K562 (cell line): ENCODE results near the gene CLNK.

Experiments used
- CHCHD3 ChIP-seq: fragments of 250-450 bp; sonication (Bioruptor Pico); IDR thresholded peaks from 2 replicates; pipeline ENCODE4 v2.1.2; 2022; ENCODE audit warnings: mild to moderate bottlenecking
- CTCF ChIP-seq, 3 experiments: IDR thresholded peaks in 2 of 3; conservative IDR thresholded peaks in 1 of 3; 2 replicates each; pipeline ENCODE4 v1.5.1; 2011 to 2012; ENCODE audit warnings: low read length in 3 of 3, mild to moderate bottlenecking in 3 of 3, control low read depth in 2 of 3, improper control_type of control experiment in 1 of 3, inconsistent platforms in 1 of 3, low read depth in 1 of 3, mixed read lengths in 1 of 3, moderate library complexity in 1 of 3; ENCODE audit not compliant: insufficient read depth in 2 of 3
- KAT7 ChIP-seq: sonication (generic); formaldehyde crosslinking; IDR thresholded peaks from 2 replicates; pipeline ENCODE4 v1.8.0; 2022; ENCODE audit warnings: missing genetic modification reagents, mild to moderate bottlenecking, borderline replicate concordance
- MCM3 ChIP-seq: fragments of 450-650 bp; IDR thresholded peaks from 2 replicates; pipeline ENCODE4 v1.6.1; 2016
- POLR2AphosphoS5 ChIP-seq: IDR thresholded peaks from 2 replicates; pipeline ENCODE4 v1.6.1; 2011; ENCODE audit warnings: mild to moderate bottlenecking, low read depth, low read length, moderate library complexity; ENCODE audit not compliant: control insufficient read depth, insufficient read depth
- RFX5 ChIP-seq: IDR thresholded peaks from 2 replicates; pipeline ENCODE4 v1.6.1; 2011; ENCODE audit warnings: low read depth, mild to moderate bottlenecking, improper control_type of control experiment, low read length
- SMC3 ChIP-seq: conservative IDR thresholded peaks from 2 replicates; pipeline ENCODE4 v1.6.1; 2011; ENCODE audit warnings: low read depth, low read length, improper control_type of control experiment; ENCODE audit not compliant: insufficient read depth
- ZNF592 ChIP-seq: fragments of 450-650 bp; IDR thresholded peaks from 2 replicates; pipeline ENCODE4 v1.6.1; 2017; ENCODE audit warnings: antibody characterized with exemption, mild to moderate bottlenecking
- ZNF75A ChIP-seq: fragments of 450-650 bp; formaldehyde crosslinking; IDR thresholded peaks from 2 replicates; pipeline ENCODE4 v1.4.0; 2020; ENCODE audit warnings: mild to moderate bottlenecking

- TF ChIP-seq CTCF (IDR thresholded peaks at IDR 0.05 in 2 of 3, conservative IDR thresholded peaks at IDR 0.05 in 1 of 3; ENCODE audit: insufficient read depth in 2 of 3, low read depth in 1 of 3, low read length in 3 of 3) = no peak
- TF ChIP-seq MCM3 = no peak
- no peak for TF ChIP-seq ZNF75A (CRISPR knock-in tag)
- no peak for TF ChIP-seq ZNF592
- TF ChIP-seq SMC3 = no peak
- no peak for TF ChIP-seq CHCHD3 (CRISPR knock-in tag)
- no peak for TF ChIP-seq RFX5
- TF ChIP-seq KAT7 (CRISPR knock-in tag) = no peak
- TF ChIP-seq POLR2AphosphoS5 = no peak
These were observed 96.9 kb downstream of the CLNK start for GRCh38 chr4:10587697-10588096.
